ELR (cell line): Measurements from ENCODE around the gene SNED1.
"Not testable (repeated sequence)": the region's sequence is repeated elsewhere in the genome, so short reads cannot be mapped to it uniquely, and the experiment has no call there.

Source experiments
- DNase-seq: peaks from one replicate; pipeline ENCODE4 v3.0.0-alpha.2; 2015; ENCODE audit warnings: low read depth

The SNED1 gene

GRCh38 chr2:240972636-240973521 lies 25.5 kb upstream of the SNED1 start:
- DNase-seq: no peak

- peak; percentile 28 for DNase-seq
Observed at GRCh38 chr2:240974771-240975572, 23.4 kb upstream of the SNED1 start.

GRCh38 chr2:240975903-240976302 lies 22.5 kb upstream of the SNED1 start:
- DNase-seq: not testable (repeated sequence)

GRCh38 chr2:240981280-240981679 lies 17.1 kb upstream of the SNED1 start:
- peak; percentile 39 for DNase-seq

- DNase-seq: no peak
Observed at GRCh38 chr2:240981871-240982800, 16.3 kb upstream of the SNED1 start.

GRCh38 chr2:240982821-240983281 lies 15.6 kb upstream of the SNED1 start:
- DNase-seq: no peak

GRCh38 chr2:240983361-240983995 lies 14.9 kb upstream of the SNED1 start:
- no peak for DNase-seq

- no peak for DNase-seq
Observed at GRCh38 chr2:240983996-240984498, 14.4 kb upstream of the SNED1 start.

GRCh38 chr2:240985881-240986786 lies 12.3 kb upstream of the SNED1 start:
- no peak for DNase-seq

- no peak for DNase-seq
Observed at GRCh38 chr2:240986787-240987411, 11.5 kb upstream of the SNED1 start.

- DNase-seq: no peak
Observed at GRCh38 chr2:240987588-240987987, 10.8 kb upstream of the SNED1 start.

- DNase-seq: no peak
Observed at GRCh38 chr2:240988146-240988545, 10.3 kb upstream of the SNED1 start.

GRCh38 chr2:240988571-240989271 lies 9.7 kb upstream of the SNED1 start:
- DNase-seq: no peak

GRCh38 chr2:240989451-240990265 lies 8.8 kb upstream of the SNED1 start:
- DNase-seq: peak; percentile 53

- DNase-seq: no peak
Observed at GRCh38 chr2:240990266-240990529, 8.2 kb upstream of the SNED1 start.

- DNase-seq: no peak
Observed at GRCh38 chr2:240990726-240991377, 7.6 kb upstream of the SNED1 start.

- DNase-seq: peak; percentile 98
Observed at GRCh38 chr2:240991378-240992263, 6.8 kb upstream of the SNED1 start.
